DOHH2 (cell line): ENCODE data around the gene PRCC.

Experiments used
- EZH2phosphoT487 ChIP-seq: fragments of 200-600 bp; sonication (generic); IDR thresholded peaks from 2 replicates; pipeline ENCODE4 v1.6.1; 2017; ENCODE audit warnings: borderline replicate concordance, mild to moderate bottlenecking, antibody characterized with exemption, low read length, moderate library complexity, mixed read lengths
- TF ChIP-seq, protein P1 (sequence below): fragments of 200-600 bp; sonication (generic); IDR thresholded peaks from one replicate; pipeline ENCODE4 v1.5.1; 2014; ENCODE audit warnings: antibody characterized with exemption, mild to moderate bottlenecking, low read depth, low read length; ENCODE audit not compliant: poor library complexity, severe bottlenecking

DNA sequence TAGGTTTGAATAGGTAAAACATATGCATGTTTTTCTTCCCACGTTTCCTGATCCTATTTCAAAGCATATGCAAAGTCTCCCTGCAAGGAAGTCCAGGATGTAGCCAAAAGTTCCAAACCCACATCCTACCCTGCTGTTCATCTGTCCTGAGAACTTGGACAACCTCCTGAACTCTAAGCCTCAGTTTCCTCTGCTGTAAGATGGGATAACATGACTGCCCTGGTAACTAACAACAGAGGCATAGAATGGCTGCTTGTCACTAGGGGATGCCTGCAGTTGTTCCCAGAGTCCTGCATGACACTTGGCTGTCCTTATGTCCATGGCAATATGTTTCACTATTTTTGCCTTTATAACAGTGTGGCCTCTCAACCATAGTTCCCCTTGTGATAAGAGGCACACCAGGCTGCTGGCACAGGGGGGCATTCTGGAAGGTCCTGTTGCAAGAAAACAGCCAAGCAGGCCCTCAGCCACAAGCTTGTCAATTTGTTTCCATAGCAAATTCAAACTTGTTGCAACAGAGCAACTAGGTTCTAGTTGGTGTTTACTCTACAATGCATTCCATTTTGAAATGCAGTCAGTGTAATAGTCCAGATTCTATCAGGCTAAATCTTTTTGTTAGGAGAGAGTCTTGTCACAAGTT, 14.4 kb upstream of the PRCC start:
- TF ChIP-seq, protein P1, sequence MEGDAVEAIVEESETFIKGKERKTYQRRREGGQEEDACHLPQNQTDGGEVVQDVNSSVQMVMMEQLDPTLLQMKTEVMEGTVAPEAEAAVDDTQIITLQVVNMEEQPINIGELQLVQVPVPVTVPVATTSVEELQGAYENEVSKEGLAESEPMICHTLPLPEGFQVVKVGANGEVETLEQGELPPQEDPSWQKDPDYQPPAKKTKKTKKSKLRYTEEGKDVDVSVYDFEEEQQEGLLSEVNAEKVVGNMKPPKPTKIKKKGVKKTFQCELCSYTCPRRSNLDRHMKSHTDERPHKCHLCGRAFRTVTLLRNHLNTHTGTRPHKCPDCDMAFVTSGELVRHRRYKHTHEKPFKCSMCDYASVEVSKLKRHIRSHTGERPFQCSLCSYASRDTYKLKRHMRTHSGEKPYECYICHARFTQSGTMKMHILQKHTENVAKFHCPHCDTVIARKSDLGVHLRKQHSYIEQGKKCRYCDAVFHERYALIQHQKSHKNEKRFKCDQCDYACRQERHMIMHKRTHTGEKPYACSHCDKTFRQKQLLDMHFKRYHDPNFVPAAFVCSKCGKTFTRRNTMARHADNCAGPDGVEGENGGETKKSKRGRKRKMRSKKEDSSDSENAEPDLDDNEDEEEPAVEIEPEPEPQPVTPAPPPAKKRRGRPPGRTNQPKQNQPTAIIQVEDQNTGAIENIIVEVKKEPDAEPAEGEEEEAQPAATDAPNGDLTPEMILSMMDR: no peak
- TF ChIP-seq EZH2phosphoT487: no peak
